Keratinocyte (primary cell): ENCODE data around the gene CZIB. TPM values are rescaled to one million over a fixed set of nuclear protein-coding genes. Genes with fewer than 3 reads are reported as not detected.

Source experiments
- DNase-seq: peaks from one replicate; pipeline ENCODE4 v3.0.0-alpha.2; 2011; ENCODE audit warnings: low read depth, missing footprints, low spot score
- FAIRE-seq: peaks from 2 replicates; lab custom pipeline; 2011; peaks lifted over from hg19 to GRCh38; lab: Jason Lieb, UNC
- H2AFZ ChIP-seq: 2 replicates; pipeline ENCODE4 v1.6.0; 2012; ENCODE audit warnings: low read length, control low read depth, inconsistent platforms; ENCODE audit not compliant: control insufficient read depth
- H3K27ac ChIP-seq: 2 replicates; pipeline ENCODE4 v1.5.1; 2011; ENCODE audit warnings: low read length; ENCODE audit not compliant: control insufficient read depth, insufficient read depth
- H3K27me3 ChIP-seq: 3 replicates; pipeline ENCODE4 v1.6.0; 2011; ENCODE audit warnings: low read length; ENCODE audit not compliant: control insufficient read depth, insufficient read depth; ENCODE audit errors: extremely low read depth
- H3K36me3 ChIP-seq, 2 experiments: 2 replicates in 1 of 2; 3 replicates in 1 of 2; pipeline ENCODE4 v1.5.1; 2011; ENCODE audit warnings: low read length in 2 of 2, mild to moderate bottlenecking in 1 of 2; ENCODE audit not compliant: control insufficient read depth in 2 of 2, insufficient read depth in 2 of 2; ENCODE audit errors: extremely low read depth in 1 of 2
- H3K4me1 ChIP-seq: 3 replicates; pipeline ENCODE4 v1.5.1; 2011; ENCODE audit warnings: low read length; ENCODE audit not compliant: control insufficient read depth, insufficient read depth; ENCODE audit errors: extremely low read depth
- H3K4me2 ChIP-seq: 3 replicates; pipeline ENCODE4 v1.6.0; 2011; ENCODE audit warnings: low read depth, low read length; ENCODE audit not compliant: control insufficient read depth, insufficient read depth; ENCODE audit errors: extremely low read depth
- H3K4me3 ChIP-seq, 3 experiments: fragments of 200-600 bp in 1 of 3; sonication (generic) in 1 of 3; 2 replicates in 2 of 3; 3 replicates in 1 of 3; pipeline ENCODE4 v1.5.1; 2011 to 2016; ENCODE audit warnings: low read length in 3 of 3, mild to moderate bottlenecking in 3 of 3, control low read depth in 2 of 3, inconsistent platforms in 1 of 3, low read depth in 1 of 3, mixed read lengths in 1 of 3, mixed run types in 1 of 3, moderate library complexity in 1 of 3; ENCODE audit not compliant: control insufficient read depth in 2 of 3, insufficient read depth in 2 of 3; ENCODE audit errors: extremely low read depth in 1 of 3
- H3K79me2 ChIP-seq: 2 replicates; pipeline ENCODE4 v1.6.0; 2012; ENCODE audit warnings: low read length; ENCODE audit not compliant: control insufficient read depth, insufficient read depth
- H3K9ac ChIP-seq: 3 replicates; pipeline ENCODE4 v1.6.0; 2011; ENCODE audit warnings: low read length; ENCODE audit not compliant: control insufficient read depth, insufficient read depth; ENCODE audit errors: extremely low read depth
- H3K9me1 ChIP-seq: 3 replicates; pipeline ENCODE4 v1.6.0; 2011; ENCODE audit warnings: low read length; ENCODE audit not compliant: control insufficient read depth, insufficient read depth; ENCODE audit errors: extremely low read depth
- H3K9me3 ChIP-seq: 2 replicates; pipeline ENCODE4 v1.5.1; 2012; ENCODE audit warnings: low read depth, low read length; ENCODE audit not compliant: control insufficient read depth
- H4K20me1 ChIP-seq: 3 replicates; pipeline ENCODE4 v1.6.0; 2011; ENCODE audit warnings: low read length; ENCODE audit not compliant: control insufficient read depth, insufficient read depth; ENCODE audit errors: extremely low read depth
- CTCF ChIP-seq, 3 experiments: IDR thresholded peaks in 1 of 3; conservative IDR thresholded peaks in 1 of 3; optimal IDR thresholded peaks in 1 of 3; 2 replicates in 2 of 3; 3 replicates in 1 of 3; pipeline versions ENCODE3 to v1.5.1; 2011; ENCODE audit warnings: low read length in 3 of 3, mild to moderate bottlenecking in 3 of 3, moderate library complexity in 2 of 3, control low read depth in 1 of 3, inconsistent platforms in 1 of 3; ENCODE audit not compliant: insufficient read depth in 2 of 3; ENCODE audit errors: extremely low read depth in 1 of 3
- EZH2 ChIP-seq: IDR thresholded peaks from one replicate; pipeline ENCODE4 v1.6.1; 2012; ENCODE audit warnings: inconsistent platforms, mild to moderate bottlenecking, low read length, moderate library complexity
- dilution Hi-C: fragments of 300-500 bp; cut with MboI; formaldehyde crosslinking; loops from one replicate; pipeline ENCODE4 v1.7.0; 2020; ENCODE audit warnings: low sequenced_read_pairs; ENCODE audit not compliant: extremely low pct_ligation_motif_present
- polyA plus RNA-seq, 5 experiments: library from polyadenylated mRNA; depleted of rRNA in 3 of 5; stranded (reverse) in 3 of 5; stranded (forward) in 1 of 5; unstranded in 1 of 5; fragments of >200 nt; gene quantifications; 1 replicate in 1 of 5; 2 replicates in 3 of 5; 3 replicates in 1 of 5; pipeline versions ENCODE4 v1.2.1 to v1.2.3, GENCODE V29; 2011 to 2012; ENCODE audit warnings: missing spikeins in 2 of 5, low read depth in 1 of 5, low replicate concordance in 1 of 5

CZIB gene
- polyA plus RNA-seq, 1 donor (not counting 4 experiments of a cell fraction or from before 2014, with no cell fraction given), result 52.6 TPM

- Histone ChIP-seq H3K4me3 (no peak overlapping the region), H3K9ac (no peak overlapping the region), H3K4me2 (no peak overlapping the region), H3K4me1 (no peaks in the 10 kb centered on the region), H3K79me2 (no peaks in the 10 kb centered on the region), H4K20me1 (no peaks in the 10 kb centered on the region), H3K27me3 (peaks cover 7% of the 10 kb centered on the region), H3K36me3 (no peaks in the 10 kb centered on the region), H2AFZ (no peak overlapping the region), H3K9me1 (no peaks in the 10 kb centered on the region), H3K27ac (no peak overlapping the region), H3K9me3 (no peaks in the 10 kb centered on the region)
- TF ChIP-seq EZH2 (no peak), CTCF (optimal IDR thresholded peaks at IDR 0.05 in 1 of 3, IDR thresholded peaks at IDR 0.05 in 1 of 3, conservative IDR thresholded peaks at IDR 0.05 in 1 of 3; ENCODE audit: extremely low read depth in 1 of 3, insufficient read depth in 2 of 3, low read length in 3 of 3) (no peak)
- no peak for FAIRE-seq
- dilution Hi-C loops, result no loop called here
- DNase-seq, result no peak
Measured at GRCh38 chr1:53166912-53167311, 53.5 kb downstream of the CZIB start.

DNA sequence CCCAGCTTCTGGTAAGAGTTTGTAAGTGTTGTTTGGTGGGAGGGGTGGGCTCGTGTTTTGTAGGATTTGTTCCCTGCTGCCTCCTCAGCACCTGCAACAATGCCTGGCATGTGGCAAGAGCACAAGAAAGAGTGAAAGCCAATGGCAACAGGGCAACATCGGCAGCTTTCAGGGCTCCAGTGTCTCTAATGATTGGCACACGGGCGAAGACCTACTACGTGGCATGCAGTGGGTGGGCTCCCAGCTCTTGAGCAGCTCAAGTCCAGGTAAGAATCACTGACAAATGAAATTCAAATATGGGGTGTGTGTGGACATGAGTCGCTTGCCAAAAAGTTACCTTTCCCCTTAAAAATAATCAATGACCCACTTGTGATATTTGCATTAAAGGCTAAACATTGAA, 54.1 kb downstream of the CZIB start:
- H3K4me1 ChIP-seq, result no peaks in the 10 kb centered on the region
- H3K79me2 ChIP-seq, result no peaks in the 10 kb centered on the region
- H3K4me2 ChIP-seq, result no peak overlapping the region
- no peaks in the 10 kb centered on the region for H3K9me1 ChIP-seq
- DNase-seq (no peak), FAIRE-seq (no peak)
- H3K4me3 ChIP-seq, result no peak overlapping the region
- TF ChIP-seq CTCF (optimal IDR thresholded peaks at IDR 0.05 in 1 of 3, IDR thresholded peaks at IDR 0.05 in 1 of 3, conservative IDR thresholded peaks at IDR 0.05 in 1 of 3; ENCODE audit: extremely low read depth in 1 of 3, insufficient read depth in 2 of 3, low read length in 3 of 3) (no peak), EZH2 (no peak)
- H4K20me1 ChIP-seq, result no peaks in the 10 kb centered on the region
- no peak overlapping the region for H3K27ac ChIP-seq
- no peak overlapping the region for H2AFZ ChIP-seq
- H3K9me3 ChIP-seq, result no peaks in the 10 kb centered on the region
- no peak overlapping the region for H3K9ac ChIP-seq
- H3K27me3 ChIP-seq, result peaks cover 7% of the 10 kb centered on the region
- dilution Hi-C loops, result no loop called here
- no peaks in the 10 kb centered on the region for H3K36me3 ChIP-seq
